Osteoblast (primary cell): ENCODE data around the gene DRAM1. TPM values are rescaled to one million over a fixed set of nuclear protein-coding genes. Genes with fewer than 3 reads are reported as not detected.
"Not testable (repeated sequence)": the region's sequence is repeated elsewhere in the genome, so short reads cannot be mapped to it uniquely, and the experiment has no call there.

Experiments used
- DNase-seq: peaks from one replicate; pipeline ENCODE4 v3.0.0; 2011; ENCODE audit warnings: low spot score, mixed read lengths; ENCODE audit not compliant: insufficient read length; ENCODE audit errors: missing footprints
- H2AFZ ChIP-seq: 2 replicates; pipeline ENCODE4 v1.6.0; 2011; ENCODE audit warnings: mild to moderate bottlenecking, low read length
- H3K27ac ChIP-seq: 2 replicates; pipeline ENCODE4 v1.5.1; 2011; ENCODE audit warnings: mild to moderate bottlenecking, low read depth, low read length, moderate library complexity
- H3K27me3 ChIP-seq: 2 replicates; pipeline ENCODE4 v1.6.0; 2012; ENCODE audit warnings: mild to moderate bottlenecking, control low read depth, inconsistent platforms, low read length, moderate library complexity; ENCODE audit not compliant: insufficient read depth
- H3K36me3 ChIP-seq: 2 replicates; pipeline ENCODE4 v1.5.1; 2011; ENCODE audit warnings: mild to moderate bottlenecking, low read length, control low read depth, moderate library complexity; ENCODE audit not compliant: insufficient read depth
- H3K4me1 ChIP-seq: 2 replicates; pipeline ENCODE4 v1.5.1; 2011; ENCODE audit warnings: mild to moderate bottlenecking, low read length, control low read depth, moderate library complexity; ENCODE audit not compliant: insufficient read depth
- H3K4me2 ChIP-seq: 2 replicates; pipeline ENCODE4 v1.6.0; 2011; ENCODE audit warnings: mild to moderate bottlenecking, low read length; ENCODE audit not compliant: insufficient read depth
- H3K4me3 ChIP-seq: fragments of 200-600 bp; sonication (generic); 3 replicates; pipeline ENCODE4 v1.5.1; 2012; ENCODE audit warnings: mild to moderate bottlenecking, low read length, inconsistent platforms; ENCODE audit not compliant: insufficient read depth
- H3K79me2 ChIP-seq: 2 replicates; pipeline ENCODE4 v1.6.0; 2012; ENCODE audit warnings: mild to moderate bottlenecking, low read length, control low read depth, inconsistent platforms; ENCODE audit not compliant: insufficient read depth
- H3K9me3 ChIP-seq: 2 replicates; pipeline ENCODE4 v1.5.1; 2011; ENCODE audit warnings: low read depth, low read length, control low read depth
- H4K20me1 ChIP-seq: 2 replicates; pipeline ENCODE4 v1.6.0; 2012; ENCODE audit warnings: mild to moderate bottlenecking, low read length, control low read depth; ENCODE audit not compliant: insufficient read depth
- CTCF ChIP-seq: IDR thresholded peaks from 2 replicates; pipeline ENCODE4 v1.5.1; 2011; ENCODE audit warnings: mild to moderate bottlenecking, low read depth, low read length, moderate library complexity; ENCODE audit errors: extremely low read depth
- total RNA-seq: library from RNA; depleted of rRNA; stranded (reverse); fragments of >200 nt; gene quantifications from 2 replicates; pipeline ENCODE4 v1.2.3, GENCODE V29; 2012

Gene DRAM1
- total RNA-seq, 1 donor: 141 TPM

GRCh38 chr12:101866615-101867373, 10.6 kb upstream of the DRAM1 start:
- Histone ChIP-seq H3K9me3 (no peaks in the 10 kb centered on the region), H3K4me1 (no peaks in the 10 kb centered on the region), H3K4me2 (no peak overlapping the region), H3K36me3 (no peaks in the 10 kb centered on the region), H4K20me1 (no peaks in the 10 kb centered on the region), H3K27ac (no peak overlapping the region), H3K79me2 (no peaks in the 10 kb centered on the region), H3K27me3 (no peaks in the 10 kb centered on the region), H3K4me3 (no peak overlapping the region), H2AFZ (peak overlapping the region; percentile 66)
- no peak for DNase-seq
- no peak for TF ChIP-seq CTCF

DNA sequence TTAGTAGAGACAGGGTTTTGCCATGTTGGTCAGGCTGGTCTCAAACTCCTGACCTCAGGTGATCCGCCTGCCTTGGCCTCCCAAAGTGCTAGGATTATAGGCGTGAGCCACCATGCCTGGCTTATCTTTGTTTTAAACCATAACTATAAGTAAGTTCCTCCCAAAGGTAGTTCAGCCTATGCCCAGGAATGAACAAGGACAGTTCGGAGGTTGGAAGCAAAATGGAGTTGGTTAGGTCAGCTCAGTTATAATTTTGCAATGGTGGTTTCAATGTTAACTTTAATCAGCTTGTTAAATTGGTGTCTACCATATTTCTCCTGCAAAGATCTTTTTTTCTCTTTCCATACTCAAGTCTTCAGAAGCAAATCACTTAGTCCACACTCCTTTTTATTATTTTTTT, 9.8 kb upstream of the DRAM1 start:
- not testable (repeated sequence) for H3K4me3 ChIP-seq, DNase-seq, H3K4me1 ChIP-seq, H3K79me2 ChIP-seq, H2AFZ ChIP-seq, H3K27ac ChIP-seq, H3K36me3 ChIP-seq, H4K20me1 ChIP-seq, H3K4me2 ChIP-seq, H3K9me3 ChIP-seq, H3K27me3 ChIP-seq

GRCh38 chr12:101870925-101871324, 6.5 kb upstream of the DRAM1 start:
- H2AFZ ChIP-seq: no peak overlapping the region
- no peaks in the 10 kb centered on the region for H3K9me3 ChIP-seq
- H3K4me3 ChIP-seq: no peak overlapping the region
- peaks cover 8% of the 10 kb centered on the region for H3K4me1 ChIP-seq
- no peak for TF ChIP-seq CTCF
- no peaks in the 10 kb centered on the region for H3K36me3 ChIP-seq
- no peak for DNase-seq
- H3K79me2 ChIP-seq: no peaks in the 10 kb centered on the region
- H4K20me1 ChIP-seq: no peaks in the 10 kb centered on the region
- H3K27ac ChIP-seq: no peak overlapping the region
- H3K27me3 ChIP-seq: no peaks in the 10 kb centered on the region
- H3K4me2 ChIP-seq: no peak overlapping the region

DNA sequence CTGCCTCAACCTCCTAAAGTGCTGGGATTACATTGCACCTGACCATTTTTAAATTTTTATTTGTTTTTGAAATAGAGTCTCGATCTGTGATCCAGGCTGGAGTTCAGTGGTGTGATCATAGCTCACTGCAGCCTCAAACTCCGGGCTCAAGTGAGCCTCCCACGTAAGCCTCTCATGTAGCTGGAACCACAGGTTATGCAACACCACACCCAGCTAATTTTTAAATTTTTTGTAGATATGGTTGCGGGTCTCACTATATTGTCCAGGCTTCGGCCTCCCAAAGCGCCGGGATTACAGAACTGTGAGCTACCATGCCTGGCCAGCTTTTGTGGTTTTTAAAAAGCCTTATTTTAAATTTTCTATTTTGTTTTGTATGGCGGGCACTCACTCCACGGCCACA, 2.2 kb upstream of the DRAM1 start:
- Histone ChIP-seq H3K4me3 (no peak overlapping the region), H4K20me1 (no peaks in the 10 kb centered on the region), H3K27ac (peak overlapping the region; percentile 98), H3K4me2 (no peak overlapping the region), H3K4me1 (peaks cover 19% of the 10 kb centered on the region), H3K9me3 (no peaks in the 10 kb centered on the region), H3K79me2 (peaks cover 23% of the 10 kb centered on the region), H2AFZ (peak overlapping the region; percentile 72), H3K36me3 (no peaks in the 10 kb centered on the region), H3K27me3 (no peaks in the 10 kb centered on the region)
- TF ChIP-seq CTCF: no peak
- no peak for DNase-seq
